HG03103 (cell line): ENCODE measurements around the gene POU2AF1.

Experiments
- ATAC-seq: cut with Tn5 transposase; IDR thresholded peaks from one replicate; pipeline ENCODE4 v1.9.1; 2021; ENCODE audit warnings: low read depth; ENCODE audit not compliant: unreplicated experiment

The POU2AF1 gene

GRCh38 chr11:111350811-111351210 lies 28.3 kb downstream of the POU2AF1 start:
- no peak for ATAC-seq

- ATAC-seq = no peak
These were observed 29.8 kb downstream of the POU2AF1 start for GRCh38 chr11:111349191-111349695.

- no peak for ATAC-seq
These were observed 30.9 kb downstream of the POU2AF1 start for GRCh38 chr11:111348147-111348546.

GRCh38 chr11:111347723-111348115 lies 31.4 kb downstream of the POU2AF1 start:
- no peak for ATAC-seq

- ATAC-seq = no peak
These were observed 31.9 kb downstream of the POU2AF1 start for GRCh38 chr11:111347002-111347722.

GRCh38 chr11:111344032-111344431 lies 35.0 kb downstream of the POU2AF1 start:
- no peak for ATAC-seq

GRCh38 chr11:111342329-111342728 lies 36.7 kb downstream of the POU2AF1 start:
- no peak for ATAC-seq

- ATAC-seq = no peak
These were observed 39.2 kb downstream of the POU2AF1 start for GRCh38 chr11:111339758-111340388.

GRCh38 chr11:111336582-111337256 lies 42.4 kb downstream of the POU2AF1 start:
- ATAC-seq = no peak

GRCh38 chr11:111336062-111336461 lies 43.0 kb downstream of the POU2AF1 start:
- no peak for ATAC-seq

GRCh38 chr11:111335549-111335948 lies 43.5 kb downstream of the POU2AF1 start:
- ATAC-seq = no peak

- no peak for ATAC-seq
These were observed 44.3 kb downstream of the POU2AF1 start for GRCh38 chr11:111334532-111335502.

- no peak for ATAC-seq
These were observed 47.2 kb downstream of the POU2AF1 start for GRCh38 chr11:111331711-111332479.

- no peak for ATAC-seq
These were observed 48.7 kb downstream of the POU2AF1 start for GRCh38 chr11:111330234-111330893.

- ATAC-seq = no peak
These were observed 49.5 kb downstream of the POU2AF1 start for GRCh38 chr11:111329306-111330204.

GRCh38 chr11:111327908-111328624 lies 51.0 kb downstream of the POU2AF1 start:
- ATAC-seq = no peak

- no peak for ATAC-seq
These were observed 52.3 kb downstream of the POU2AF1 start for GRCh38 chr11:111326824-111327223.
